ENCODE measurements around the gene HMHB1. TPM values are rescaled to one million over a fixed set of nuclear protein-coding genes. Genes with fewer than 3 reads are reported as not detected.

HMHB1 gene
- total RNA-seq, 2 donors from 2014 or later: not detected

- Histone ChIP-seq H3K36me3 (no peaks in the 10 kb centered on the region), H3K9me3 (no peaks in the 10 kb centered on the region), H3K27me3 (replicated peaks; ENCODE audit: insufficient read depth) (no peaks in the 10 kb centered on the region), H3K4me3 (no peak overlapping the region), H3K27ac (no peak overlapping the region), H3K4me1 (ENCODE audit: control insufficient read depth in 1 of 2, low read depth in 2 of 2) (no peaks in the 10 kb centered on the region)
- no peak for DNase-seq (ENCODE audit: low spot score)
- no peak for TF ChIP-seq CTCF (IDR thresholded peaks at IDR 0.05)
- ATAC-seq (ENCODE audit: insufficient number of reproducible peaks, low FRiP score, low read depth): no peak
Observed at GRCh38 chr5:143865426-143866025, 53.6 kb downstream of the HMHB1 start.
